ENCODE measurements around the gene FAR2. TPM values are rescaled to one million over a fixed set of nuclear protein-coding genes. Genes with fewer than 3 reads are reported as not detected.
A peak's percentile ranks its signal among the peaks of the same experiment; 100 is the strongest.

The FAR2 gene
- total and polyA plus RNA-seq, 7 donors, result 0.75 to 1.9 (median 1.6) TPM

DNA sequence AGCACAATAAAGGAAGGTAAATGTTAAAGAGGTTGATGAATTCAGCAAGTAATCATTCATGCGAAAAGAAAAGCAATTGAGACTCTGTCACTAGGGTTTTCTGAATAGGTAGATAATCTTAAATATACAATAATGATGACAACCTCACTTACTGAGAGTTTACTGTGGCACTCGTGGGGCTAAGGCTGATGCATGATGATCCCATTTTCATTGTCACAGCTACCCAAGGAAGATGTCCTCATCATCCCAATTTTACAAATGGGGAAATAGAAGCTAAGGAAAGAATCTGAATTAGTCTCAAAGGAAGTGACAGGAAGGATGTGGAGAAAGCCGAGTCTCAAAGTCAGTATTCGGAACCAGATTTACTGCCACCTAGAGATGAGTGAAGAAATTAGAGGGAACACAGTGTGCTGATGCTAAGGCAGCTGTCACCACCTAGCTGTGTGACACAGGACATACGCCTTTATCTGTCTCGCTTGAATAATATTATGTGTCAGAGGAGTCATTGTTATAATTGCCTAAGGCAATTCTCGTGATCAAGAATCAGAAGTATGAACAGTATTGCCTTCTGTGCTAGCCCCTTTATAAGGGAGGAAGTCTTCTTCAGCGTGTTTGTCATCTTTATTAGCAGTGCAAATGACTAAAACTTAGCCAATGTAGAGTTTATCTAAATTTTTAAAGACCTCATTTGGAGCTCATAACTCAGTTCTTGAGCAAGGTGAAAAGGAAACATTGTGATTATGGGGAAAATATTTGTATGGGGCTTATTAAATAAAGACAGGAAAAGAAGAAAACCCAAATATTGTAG is 168.7 kb downstream of the FAR2 start:
- DNase-seq (peak in 1 of 2 donors; percentile 19), ATAC-seq (peak; percentile 88 to 99 (median 99))
- peaks cover 12% of the 10 kb centered on the region for H3K4me1 ChIP-seq
- H3K4me3 ChIP-seq, result no peak overlapping the region
- no peak overlapping the region for H3K27ac ChIP-seq
- H3K36me3 ChIP-seq (ENCODE audit: insufficient read depth in 1 of 2, low read depth in 1 of 2), result peaks cover 0 to 4% of the 10 kb centered on the region in 2 donors
- no peaks in the 10 kb centered on the region for H3K9me3 ChIP-seq
- intact Hi-C loops (cut with DNase I), result loop anchor here (2.0 to 5.0 kb wide), 2 partner anchors 245 kb away; no protein-coding TSS in a partner anchor
- 24 to 34% (median 28%) methylated on average over 8 of the region's 8 CpGs for WGBS, 3 donors
- peak; percentile 75 for TF ChIP-seq CTCF (IDR thresholded peaks at IDR 0.05)
- no peaks in the 10 kb centered on the region for H3K27me3 ChIP-seq (ENCODE audit: insufficient read depth in 3 of 3, low read length in 2 of 3)

DNA sequence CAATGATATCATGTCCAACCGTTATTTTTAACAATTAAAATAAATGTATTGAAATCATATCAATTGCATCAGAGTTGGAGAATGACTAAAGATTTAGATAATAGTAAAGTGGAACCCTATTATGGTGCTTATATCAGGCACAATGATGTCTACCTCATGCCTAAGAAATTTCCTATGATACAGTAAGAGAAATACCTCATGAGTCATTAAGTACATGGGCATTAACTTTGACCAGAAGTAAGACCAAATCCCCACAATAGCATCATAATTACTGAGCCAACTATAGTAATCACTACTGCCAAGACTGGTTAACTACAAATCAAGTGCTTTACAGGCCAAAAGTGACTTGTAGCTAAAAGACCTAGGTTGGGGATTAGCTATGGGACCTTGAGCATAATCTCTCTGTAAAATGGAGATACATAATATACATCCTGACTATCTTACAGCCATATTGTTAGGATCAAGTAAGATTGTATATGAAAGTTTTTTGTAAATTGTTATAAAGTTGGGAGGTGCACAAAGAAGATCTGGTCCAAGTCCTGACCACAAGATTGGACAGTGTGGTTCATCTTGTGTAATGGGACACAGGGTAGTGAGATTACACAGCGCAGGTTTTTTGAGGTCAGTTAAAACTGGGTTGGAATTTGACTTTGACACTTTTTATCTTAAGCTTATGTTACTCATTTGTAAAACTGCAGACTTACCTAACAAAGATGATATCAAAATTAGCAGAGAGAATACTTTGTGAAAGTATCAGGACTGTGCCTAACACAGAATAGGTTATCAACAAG is 171.4 kb downstream of the FAR2 start:
- ATAC-seq, result no peak
- TF ChIP-seq CTCF (IDR thresholded peaks at IDR 0.05), result no peak
- Histone ChIP-seq H3K4me1 (peaks cover 12% of the 10 kb centered on the region), H3K4me3 (no peak overlapping the region), H3K27ac (no peak overlapping the region), H3K9me3 (no peaks in the 10 kb centered on the region), H3K36me3 (ENCODE audit: insufficient read depth in 1 of 2, low read depth in 1 of 2) (peaks cover 0 to 4% of the 10 kb centered on the region in 2 donors), H3K27me3 (ENCODE audit: insufficient read depth in 3 of 3, low read length in 2 of 3) (no peaks in the 10 kb centered on the region)
- no peak for DNase-seq
- 83 to 90% (median 90%) methylated on average over 2 of the region's 2 CpGs for WGBS, 3 donors
- intact Hi-C loops (cut with DNase I), result no loop called here

GRCh38 chr12:29322157-29322556 is 173.1 kb downstream of the FAR2 start:
- intact Hi-C loops (cut with DNase I), result no loop called here
- no peak for TF ChIP-seq CTCF (IDR thresholded peaks at IDR 0.05)
- Histone ChIP-seq H3K4me1 (peaks cover 4% of the 10 kb centered on the region), H3K4me3 (no peak overlapping the region), H3K9me3 (no peaks in the 10 kb centered on the region), H3K27ac (no peak overlapping the region), H3K36me3 (ENCODE audit: insufficient read depth in 1 of 2, low read depth in 1 of 2) (peaks cover 0 to 4% of the 10 kb centered on the region in 2 donors), H3K27me3 (ENCODE audit: insufficient read depth in 3 of 3, low read length in 2 of 3) (no peaks in the 10 kb centered on the region)
- WGBS, 3 donors, result 90 to 95% (median 91%) methylated on average over 3 of the region's 3 CpGs
- DNase-seq (no peak), ATAC-seq (no peak)

GRCh38 chr12:29329411-29329810 is 180.3 kb downstream of the FAR2 start:
- H3K27me3 ChIP-seq (ENCODE audit: insufficient read depth in 3 of 3, low read length in 2 of 3), result no peaks in the 10 kb centered on the region
- WGBS, 3 donors, result 94 to 98% (median 95%) methylated on average over 1 of the region's 1 CpG
- ATAC-seq (no peak), DNase-seq (no peak)
- H3K27ac ChIP-seq, result no peak overlapping the region
- no peaks in the 10 kb centered on the region for H3K4me1 ChIP-seq
- intact Hi-C loops (cut with DNase I), result no loop called here
- TF ChIP-seq CTCF (IDR thresholded peaks at IDR 0.05), result no peak
- H3K9me3 ChIP-seq, result no peaks in the 10 kb centered on the region
- no peaks in the 10 kb centered on the region for H3K36me3 ChIP-seq (ENCODE audit: insufficient read depth in 1 of 2, low read depth in 1 of 2)
- no peak overlapping the region for H3K4me3 ChIP-seq

Data from psoas muscle (tissue), 8 donors.